HUES64 (cell line): ENCODE measurements around the gene ULK4.

Source experiments
- H3K27ac ChIP-seq: 2 replicates; pipeline ENCODE4 v1.7.0; 2013; ENCODE audit warnings: low read depth, low read length, inconsistent platforms
- H3K27me3 ChIP-seq: 2 replicates; pipeline ENCODE4 v1.6.1; 2013; ENCODE audit warnings: mild to moderate bottlenecking, low read length; ENCODE audit not compliant: insufficient read depth
- H3K36me3 ChIP-seq: 2 replicates; pipeline ENCODE4 v1.6.1; 2013; ENCODE audit warnings: mild to moderate bottlenecking, low read length; ENCODE audit not compliant: insufficient read depth
- H3K4me1 ChIP-seq: 2 replicates; pipeline ENCODE4 v1.6.1; 2013; ENCODE audit warnings: mild to moderate bottlenecking, low read length, moderate library complexity; ENCODE audit not compliant: insufficient read depth
- H3K4me3 ChIP-seq: 2 replicates; pipeline ENCODE4 v1.5.1; 2013; ENCODE audit warnings: mild to moderate bottlenecking, low read length, moderate library complexity
- H3K9ac ChIP-seq: 2 replicates; pipeline ENCODE4 v1.6.1; 2013; ENCODE audit warnings: mild to moderate bottlenecking, low read depth, low read length
- H3K9me3 ChIP-seq: 2 replicates; pipeline ENCODE4 v1.6.1; 2013; ENCODE audit warnings: low read depth, low read length; ENCODE audit not compliant: insufficient read depth
- WGBS: fragments of 150-250, 120-280 bp; methylation state at CpG from one replicate; pipeline ENCODE4 v1.1.7; 2013; ENCODE audit warnings: missing lambda C conversion rate; 5-methylcytosine and 5-hydroxymethylcytosine counted together

ULK4 gene

GRCh38 chr3:41431386-41431785 lies 530.5 kb downstream of the ULK4 start:
- Histone ChIP-seq H3K9me3 (no peaks in the 10 kb centered on the region), H3K4me1 (no peaks in the 10 kb centered on the region), H3K9ac (no peak overlapping the region), H3K27ac (no peak overlapping the region), H3K36me3 (no peaks in the 10 kb centered on the region), H3K27me3 (no peaks in the 10 kb centered on the region), H3K4me3 (no peak overlapping the region)
- WGBS = 91% methylated on average over 4 of the region's 4 CpGs

- Histone ChIP-seq H3K9ac (no peak overlapping the region), H3K4me1 (no peaks in the 10 kb centered on the region), H3K27ac (no peak overlapping the region), H3K27me3 (no peaks in the 10 kb centered on the region), H3K36me3 (no peaks in the 10 kb centered on the region), H3K9me3 (no peaks in the 10 kb centered on the region), H3K4me3 (no peak overlapping the region)
- 96% methylated on average over 12 of the region's 12 CpGs for WGBS
These were observed 531.0 kb downstream of the ULK4 start for GRCh38 chr3:41430886-41431285.

DNA sequence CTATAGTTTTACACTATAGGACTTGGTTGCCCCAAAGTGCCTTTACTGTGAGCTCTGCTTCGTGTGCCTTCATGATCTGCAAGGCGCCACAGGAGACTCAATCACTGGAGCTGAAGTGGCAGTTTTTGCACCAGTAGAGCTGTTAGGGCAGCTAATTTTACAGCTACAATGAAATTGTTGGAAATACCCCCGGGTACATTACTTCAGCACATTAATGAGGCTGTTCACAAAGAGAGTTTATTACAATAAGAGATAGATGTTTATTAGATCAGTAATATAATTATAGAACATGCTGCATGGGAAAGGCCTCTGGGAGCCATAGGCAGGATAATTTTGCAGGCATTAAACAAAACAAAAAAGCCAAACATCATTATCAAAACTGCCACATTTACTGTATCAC lies 531.5 kb downstream of the ULK4 start:
- no peaks in the 10 kb centered on the region for H3K36me3 ChIP-seq
- no peak overlapping the region for H3K27ac ChIP-seq
- H3K9me3 ChIP-seq = no peaks in the 10 kb centered on the region
- 97% methylated on average over 3 of the region's 3 CpGs for WGBS
- H3K4me1 ChIP-seq = no peaks in the 10 kb centered on the region
- H3K27me3 ChIP-seq = no peaks in the 10 kb centered on the region
- H3K4me3 ChIP-seq = no peak overlapping the region
- no peak overlapping the region for H3K9ac ChIP-seq

DNA sequence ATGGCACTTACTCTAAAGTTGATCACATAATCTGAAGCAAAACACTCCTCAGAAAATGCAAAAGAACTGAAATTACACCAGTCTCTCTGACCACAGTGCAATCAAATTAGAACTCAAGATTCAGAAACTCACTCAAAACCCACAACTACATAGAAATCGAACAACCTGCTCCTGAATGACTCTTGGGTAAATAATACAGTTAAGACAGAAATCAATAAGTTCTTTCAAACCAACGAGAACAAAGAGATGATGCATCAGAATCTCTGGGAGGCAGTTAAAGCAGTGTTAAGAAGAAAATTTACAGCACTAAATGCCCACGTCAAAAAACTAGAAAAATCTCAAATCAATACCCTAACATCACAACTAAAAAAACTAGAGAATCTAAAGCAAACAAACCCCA lies 535.4 kb downstream of the ULK4 start:
- no peak overlapping the region for H3K9ac ChIP-seq
- H3K27me3 ChIP-seq = no peaks in the 10 kb centered on the region
- H3K36me3 ChIP-seq = no peaks in the 10 kb centered on the region
- H3K9me3 ChIP-seq = no peaks in the 10 kb centered on the region
- H3K4me3 ChIP-seq = no peak overlapping the region
- no peak overlapping the region for H3K27ac ChIP-seq
- H3K4me1 ChIP-seq = no peaks in the 10 kb centered on the region
- WGBS = 93% methylated on average over 3 of the region's 3 CpGs

- no peaks in the 10 kb centered on the region for H3K36me3 ChIP-seq
- 96% methylated on average over 4 of the region's 4 CpGs for WGBS
These were observed 537.2 kb downstream of the ULK4 start for GRCh38 chr3:41424543-41425300.

DNA sequence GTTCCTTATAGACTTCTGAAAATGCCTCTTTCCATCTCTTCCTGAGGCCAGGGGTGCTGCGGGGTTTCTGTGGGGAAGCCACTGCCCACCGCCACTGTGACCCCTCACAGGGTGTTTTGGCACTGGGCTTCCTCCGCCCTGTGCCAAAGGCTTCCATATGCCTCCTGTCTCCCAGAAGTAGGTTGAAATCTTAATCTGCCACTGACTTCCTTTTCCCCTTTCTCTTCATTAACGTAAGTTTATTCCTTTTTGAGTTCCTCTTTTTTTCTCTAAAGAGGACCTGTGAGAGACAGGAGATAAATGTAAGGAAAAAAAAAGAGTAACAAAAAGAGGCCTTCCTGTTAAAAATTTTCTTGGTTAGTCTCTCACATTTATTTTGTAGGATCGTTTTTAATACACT lies 542.1 kb downstream of the ULK4 start:
- 91% methylated on average over 4 of the region's 5 CpGs for WGBS
- H3K27ac ChIP-seq = no peak overlapping the region
- H3K4me3 ChIP-seq = no peak overlapping the region

More at GRCh38 chr3:41424543-41425300, 537.2 kb downstream of the ULK4 start:
- no peak overlapping the region for H3K4me3 ChIP-seq
- no peaks in the 10 kb centered on the region for H3K27me3 ChIP-seq
- H3K9me3 ChIP-seq = no peaks in the 10 kb centered on the region
- H3K27ac ChIP-seq = no peak overlapping the region
- H3K9ac ChIP-seq = no peak overlapping the region
- no peaks in the 10 kb centered on the region for H3K4me1 ChIP-seq

GRCh38 chr3:41418961-41419691 lies 542.8 kb downstream of the ULK4 start:
- Histone ChIP-seq H3K9ac (no peak overlapping the region), H3K27me3 (no peaks in the 10 kb centered on the region), H3K4me3 (no peak overlapping the region), H3K36me3 (no peaks in the 10 kb centered on the region), H3K27ac (no peak overlapping the region), H3K9me3 (no peaks in the 10 kb centered on the region), H3K4me1 (0 out of 2 replicates have a peak, but pooled peaks cover 5% of the 10 kb centered on the region)
- WGBS = 74% methylated on average over 7 of the region's 7 CpGs

More for the DNA sequence above, 542.1 kb downstream of the ULK4 start:
- Histone ChIP-seq H3K9me3 (no peaks in the 10 kb centered on the region), H3K36me3 (no peaks in the 10 kb centered on the region), H3K4me1 (0 out of 2 replicates have a peak, but pooled peaks cover 5% of the 10 kb centered on the region), H3K27me3 (no peaks in the 10 kb centered on the region), H3K9ac (no peak overlapping the region)

DNA sequence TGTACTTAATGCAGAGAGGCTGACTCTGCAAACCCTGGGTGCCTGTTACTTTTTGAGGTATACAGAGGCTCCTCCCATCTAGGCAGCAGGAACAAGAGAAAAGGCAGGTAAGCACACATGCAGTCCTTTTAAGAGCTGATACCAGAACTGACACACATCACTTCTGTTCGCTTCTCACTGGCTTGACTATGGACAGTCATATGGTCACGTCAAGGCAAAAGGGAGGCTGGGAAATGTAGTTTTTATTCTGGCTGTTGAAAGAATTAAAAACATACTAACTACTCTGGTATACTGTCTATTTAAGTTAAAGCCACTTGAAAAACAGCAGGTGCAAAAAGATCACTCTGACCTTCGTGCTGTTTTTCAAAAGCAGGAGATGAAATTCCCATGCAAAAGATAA lies 544.3 kb downstream of the ULK4 start:
- Histone ChIP-seq H3K27me3 (no peaks in the 10 kb centered on the region), H3K4me3 (no peak overlapping the region), H3K4me1 (0 out of 2 replicates have a peak, but pooled peaks cover 5% of the 10 kb centered on the region), H3K36me3 (no peaks in the 10 kb centered on the region), H3K9me3 (no peaks in the 10 kb centered on the region), H3K9ac (no peak overlapping the region), H3K27ac (no peak overlapping the region)
- 74% methylated on average over 2 of the region's 3 CpGs for WGBS

DNA sequence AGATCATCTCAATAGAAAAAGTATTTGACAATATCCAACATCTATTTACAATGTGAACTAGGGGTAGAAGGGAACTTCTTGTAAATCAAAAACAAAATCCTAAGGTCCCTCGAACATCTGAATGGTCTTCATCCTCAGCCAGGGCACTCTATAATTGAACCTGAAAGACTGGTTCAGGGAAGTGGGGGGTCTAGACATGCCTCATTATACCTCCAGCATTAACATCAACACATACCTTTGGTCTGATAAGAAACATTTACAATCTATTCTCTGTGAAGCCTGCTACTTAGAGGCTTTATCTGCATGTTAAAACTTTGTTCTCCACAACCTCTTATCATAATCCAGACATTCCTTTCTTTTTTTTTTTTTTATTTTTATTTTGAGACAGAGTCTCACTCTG lies 550.8 kb downstream of the ULK4 start:
- no peaks in the 10 kb centered on the region for H3K9me3 ChIP-seq
- H3K27me3 ChIP-seq = no peaks in the 10 kb centered on the region
- H3K36me3 ChIP-seq = no peaks in the 10 kb centered on the region
- 86% methylated on average over 1 of the region's 1 CpG for WGBS
- H3K27ac ChIP-seq = no peak overlapping the region
- no peaks in the 10 kb centered on the region for H3K4me1 ChIP-seq
- H3K9ac ChIP-seq = no peak overlapping the region
- H3K4me3 ChIP-seq = no peak overlapping the region

DNA sequence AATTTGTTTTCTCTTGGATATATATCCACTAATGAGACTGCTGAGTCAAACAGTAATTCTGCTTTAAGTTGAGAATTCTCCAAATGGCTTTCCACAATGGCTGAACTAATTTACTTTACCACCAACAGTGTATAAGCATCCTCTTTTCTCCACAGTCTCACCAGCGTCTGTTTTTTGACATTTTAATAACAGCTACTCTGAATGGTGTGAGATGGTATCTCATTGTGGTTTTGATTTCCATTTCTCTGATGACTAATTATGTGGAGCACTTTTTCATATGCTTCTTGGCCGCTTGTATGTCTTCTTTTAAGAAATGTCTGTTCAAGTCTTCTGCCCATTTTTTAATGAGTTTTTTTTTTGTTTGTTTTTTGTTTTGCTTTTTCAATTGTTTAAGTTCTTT lies 556.4 kb downstream of the ULK4 start:
- H3K4me3 ChIP-seq = no peak overlapping the region
- no peak overlapping the region for H3K27ac ChIP-seq
- no peaks in the 10 kb centered on the region for H3K9me3 ChIP-seq
- WGBS = 100% methylated on average over 1 of the region's 2 CpGs
- no peaks in the 10 kb centered on the region for H3K36me3 ChIP-seq
- no peaks in the 10 kb centered on the region for H3K27me3 ChIP-seq
- H3K9ac ChIP-seq = no peak overlapping the region
- H3K4me1 ChIP-seq = no peaks in the 10 kb centered on the region

GRCh38 chr3:41404582-41404981 lies 557.3 kb downstream of the ULK4 start:
- WGBS = 88% methylated on average over 1 of the region's 1 CpG
- Histone ChIP-seq H3K4me1 (no peaks in the 10 kb centered on the region), H3K27ac (no peak overlapping the region), H3K36me3 (no peaks in the 10 kb centered on the region), H3K4me3 (no peak overlapping the region), H3K9me3 (no peaks in the 10 kb centered on the region), H3K9ac (no peak overlapping the region), H3K27me3 (no peaks in the 10 kb centered on the region)
